K562 (cell line): Measurements from ENCODE around the gene OSM. TPM values are rescaled to one million over a fixed set of nuclear protein-coding genes. Genes with fewer than 3 reads are reported as not detected.

Experiments
- ATAC-seq: fragments of 200-7000 bp; cut with Tn5 transposase; 3 replicates; pipeline ENCODE4 v1.9.1; 2020; ENCODE audit warnings: moderate library complexity
- BruUV-seq: library from RNA; stranded (reverse); fragments of 400-500 nt; replicated peaks from 2 replicates; lab custom pipeline; 2021; lab: Mats Ljungman, UMichigan
- CTCF ChIA-PET: fragments of 300-600 bp; formaldehyde crosslinking; extraction: SDS; loops from one replicate; lab custom pipeline; 2021; ENCODE audit warnings: low intra/inter-chr PET ratio; lab: Yijun Ruan, JAX
- POLR2A ChIA-PET: fragments of 300-600, 350-650 bp; sonication (Branson Sonifier 250); formaldehyde crosslinking; extraction: SDS; loops from one replicate; lab custom pipeline; 2021; ENCODE audit warnings: antibody characterized with exemption, inconsistent platforms; lab: Yijun Ruan, JAX
- DNase-seq, 4 experiments: peaks; one replicate each; pipeline versions ENCODE4 v3.0.0 to v3.0.0-alpha.2; 2011 to 2018; ENCODE audit warnings: low spot score in 3 of 4, mixed read lengths in 3 of 4; ENCODE audit errors: extremely low read depth in 1 of 4
- FAIRE-seq: peaks from 2 replicates; lab custom pipeline; 2011; peaks lifted over from hg19 to GRCh38; lab: Jason Lieb, UNC
- H2AFZ ChIP-seq: 2 replicates; pipeline ENCODE4 v1.6.0; 2011; ENCODE audit warnings: low read depth, low read length, control low read depth, inconsistent platforms
- H3K27ac ChIP-seq: fragments of 200-600 bp; 3 replicates; pipeline ENCODE4 v1.8.0; 2011; ENCODE audit warnings: low read depth, mild to moderate bottlenecking, control low read depth, inconsistent platforms, low read length, moderate library complexity, mixed read lengths; ENCODE audit errors: extremely low read depth
- H3K27me3 ChIP-seq, 2 experiments: fragments of 300-600 bp in 1 of 2; 2 replicates in 1 of 2; 3 replicates in 1 of 2; pipeline versions ENCODE4 v1.6.0 to v1.8.0; 2011; ENCODE audit warnings: inconsistent platforms in 2 of 2, low read length in 2 of 2, mild to moderate bottlenecking in 1 of 2, mixed read lengths in 1 of 2, moderate library complexity in 1 of 2; ENCODE audit not compliant: control insufficient read depth in 2 of 2, insufficient read depth in 2 of 2
- H3K36me3 ChIP-seq: fragments of 300-600 bp; 3 replicates; pipeline ENCODE4 v1.8.0; 2011; ENCODE audit warnings: mild to moderate bottlenecking, low read length, inconsistent platforms; ENCODE audit not compliant: control insufficient read depth, insufficient read depth
- H3K4me1 ChIP-seq, 2 experiments: fragments of 200-600 bp in 1 of 2; replicated peaks in 1 of 2; 2 replicates in 1 of 2; 3 replicates in 1 of 2; pipeline versions ENCODE4 v1.5.1 to v1.8.0; 2011; ENCODE audit warnings: inconsistent platforms in 2 of 2, low read length in 2 of 2, mild to moderate bottlenecking in 1 of 2, mixed read lengths in 1 of 2, moderate library complexity in 1 of 2; ENCODE audit not compliant: control insufficient read depth in 2 of 2, insufficient read depth in 2 of 2
- H3K4me2 ChIP-seq: 2 replicates; pipeline ENCODE4 v1.6.1; 2011; ENCODE audit warnings: low read length, control low read depth, inconsistent platforms, mixed read lengths; ENCODE audit not compliant: insufficient read depth
- H3K4me3 ChIP-seq: fragments of 200-600 bp; sonication (generic), shearing (Covaris generic); 2 replicates; pipeline ENCODE4 v1.5.1; 2016; ENCODE audit warnings: control low read depth, inconsistent platforms
- H3K79me2 ChIP-seq: fragments of 200-600 bp; 3 replicates; pipeline ENCODE4 v1.8.0; 2011; ENCODE audit warnings: low read length, inconsistent platforms; ENCODE audit not compliant: control insufficient read depth, insufficient read depth
- H3K9ac ChIP-seq, 2 experiments: 2 replicates each; pipeline versions ENCODE4 v1.6.0 to v1.6.1; 2011; ENCODE audit warnings: low read depth in 2 of 2, low read length in 2 of 2, control low read depth in 1 of 2, inconsistent platforms in 1 of 2, mild to moderate bottlenecking in 1 of 2, mixed read lengths in 1 of 2; ENCODE audit not compliant: insufficient read depth in 1 of 2
- H3K9me1 ChIP-seq: one replicate; pipeline ENCODE4 v1.6.0; 2011; ENCODE audit warnings: inconsistent platforms, mild to moderate bottlenecking, low read length, moderate library complexity; ENCODE audit not compliant: control insufficient read depth, insufficient read depth
- H3K9me3 ChIP-seq: replicated peaks from 2 replicates; pipeline ENCODE4 v1.5.1; 2011; ENCODE audit warnings: low read depth, low read length, inconsistent platforms; ENCODE audit not compliant: control insufficient read depth, insufficient read depth
- H4K20me1 ChIP-seq: replicated peaks from 2 replicates; pipeline ENCODE4 v1.6.1; 2011; ENCODE audit warnings: low read length, inconsistent platforms, mixed read lengths; ENCODE audit not compliant: control insufficient read depth, insufficient read depth
- FOXK1 ChIP-seq: sonication (generic); formaldehyde crosslinking; IDR thresholded peaks from 2 replicates; pipeline ENCODE4 v1.8.0; 2022; ENCODE audit warnings: missing genetic modification reagents, mild to moderate bottlenecking, borderline replicate concordance
- IRF2 ChIP-seq: sonication (generic); formaldehyde crosslinking; IDR thresholded peaks from 2 replicates; pipeline ENCODE4 v1.8.1; 2022; ENCODE audit warnings: mild to moderate bottlenecking, missing genetic modification reagents
- MEF2D ChIP-seq: conservative IDR thresholded peaks from 2 replicates; pipeline ENCODE4 v1.6.1; 2016; ENCODE audit warnings: low read depth, missing genetic modification characterization, missing compliant biosample characterization
- NONO ChIP-seq, 2 experiments: fragments of 200-400 bp in 1 of 2; fragments of 450-650 bp in 1 of 2; formaldehyde crosslinking in 1 of 2; IDR thresholded peaks; 2 replicates each; pipeline ENCODE4 v1.6.1; 2017; ENCODE audit warnings: low read depth in 2 of 2, mild to moderate bottlenecking in 2 of 2, moderate library complexity in 2 of 2, low read length in 1 of 2
- SMARCC2 ChIP-seq: fragments of 450-650 bp; IDR thresholded peaks from 2 replicates; pipeline ENCODE4 v1.6.1; 2017; ENCODE audit warnings: antibody characterized with exemption, moderate library complexity, mild to moderate bottlenecking, low read depth
- TSC22D4 ChIP-seq: fragments of 450-650 bp; IDR thresholded peaks from 2 replicates; pipeline ENCODE4 v1.6.1; 2016; ENCODE audit warnings: missing genetic modification characterization, missing biosample characterization, control low read depth
- YBX1 ChIP-seq: fragments of 450-650 bp; IDR thresholded peaks from 2 replicates; pipeline ENCODE4 v1.7.1; 2016; ENCODE audit warnings: mild to moderate bottlenecking
- ZNF121 ChIP-seq: sonication (generic); formaldehyde crosslinking; conservative IDR thresholded peaks from 2 replicates; pipeline ENCODE4 v1.8.0; 2022; ENCODE audit warnings: missing genetic modification reagents
- ZNF146 ChIP-seq: IDR thresholded peaks from one replicate; pipeline ENCODE4 v1.6.1; 2018; ENCODE audit warnings: missing compliant biosample characterization; ENCODE audit not compliant: unreplicated experiment
- ZNF165 ChIP-seq: fragments of 250-450 bp; sonication (Bioruptor Pico); IDR thresholded peaks from 2 replicates; pipeline ENCODE4 v1.4.0; 2020; ENCODE audit warnings: borderline replicate concordance
- WGBS: fragments of 100-300 bp; shearing (Covaris generic); methylation state at CpG from one replicate; pipeline ENCODE4 v1.1.6; 2016; ENCODE audit warnings: low coverage, mixed read lengths; ENCODE audit not compliant: insufficient coverage; ENCODE audit errors: missing lambda C conversion rate; 5-methylcytosine and 5-hydroxymethylcytosine counted together
- in situ Hi-C: fragments of 300-500 bp; cut with MboI; formaldehyde crosslinking; loops from 4 replicates; pipeline ENCODE4 v1.15.0; 2018; ENCODE audit warnings: inconsistent platforms, mixed read lengths
- intact Hi-C: fragments of 100-400 bp; cut with micrococcal nuclease; formaldehyde crosslinking; loops from 2 replicates; pipeline ENCODE4 v1.14.2; 2022
- polyA plus RNA-seq, 8 experiments: library from polyadenylated mRNA; depleted of rRNA in 4 of 8; stranded (reverse) in 5 of 8; unstranded in 3 of 8; fragments of >200 nt; fragmentation: Nextera tagmentation in 2 of 8; fragmentation: Illumina TruSeq in 1 of 8; extraction: Ambion mirVana in 2 of 8; extraction: Trizol in 1 of 8; gene quantifications; 2 replicates each; pipeline versions ENCODE4 v1.2.1 to v1.2.3, GENCODE V29; 2011 to 2014; ENCODE audit warnings: inconsistent platforms in 1 of 8, missing spikeins in 1 of 8
- total RNA-seq, 7 experiments: library from RNA; depleted of rRNA in 6 of 7; stranded (reverse); fragments of >200 nt in 6 of 7; fragmentation: Illumina TruSeq in 2 of 7; extraction: Trizol in 2 of 7; gene quantifications; 2 replicates each; pipeline versions ENCODE4 v1.2.1 to v1.2.3, GENCODE V29; 2011 to 2021; ENCODE audit warnings: low replicate concordance in 1 of 7
- TF ChIP-seq, protein P1 (sequence below): fragments of 450-650 bp; formaldehyde crosslinking; IDR thresholded peaks from 2 replicates; pipeline ENCODE4 v1.4.0; 2020; ENCODE audit warnings: mild to moderate bottlenecking, moderate library complexity
- TF ChIP-seq, protein P2 (sequence below), 2 experiments: fragments of 450-650 bp; IDR thresholded peaks; 2 replicates each; pipeline ENCODE4 v1.6.1; 2016
- TF ChIP-seq, protein P3 (sequence below): IDR thresholded peaks from 3 replicates; pipeline ENCODE4 v1.6.1; 2011; ENCODE audit warnings: borderline replicate concordance, mild to moderate bottlenecking; ENCODE audit not compliant: insufficient read length, insufficient read depth

OSM gene
- total and polyA plus RNA-seq, 9 of the 15 experiments (the other 6 are each of a cell fraction or from before 2014, with no cell fraction given): 0.22 TPM; not detected in 8

DNA sequence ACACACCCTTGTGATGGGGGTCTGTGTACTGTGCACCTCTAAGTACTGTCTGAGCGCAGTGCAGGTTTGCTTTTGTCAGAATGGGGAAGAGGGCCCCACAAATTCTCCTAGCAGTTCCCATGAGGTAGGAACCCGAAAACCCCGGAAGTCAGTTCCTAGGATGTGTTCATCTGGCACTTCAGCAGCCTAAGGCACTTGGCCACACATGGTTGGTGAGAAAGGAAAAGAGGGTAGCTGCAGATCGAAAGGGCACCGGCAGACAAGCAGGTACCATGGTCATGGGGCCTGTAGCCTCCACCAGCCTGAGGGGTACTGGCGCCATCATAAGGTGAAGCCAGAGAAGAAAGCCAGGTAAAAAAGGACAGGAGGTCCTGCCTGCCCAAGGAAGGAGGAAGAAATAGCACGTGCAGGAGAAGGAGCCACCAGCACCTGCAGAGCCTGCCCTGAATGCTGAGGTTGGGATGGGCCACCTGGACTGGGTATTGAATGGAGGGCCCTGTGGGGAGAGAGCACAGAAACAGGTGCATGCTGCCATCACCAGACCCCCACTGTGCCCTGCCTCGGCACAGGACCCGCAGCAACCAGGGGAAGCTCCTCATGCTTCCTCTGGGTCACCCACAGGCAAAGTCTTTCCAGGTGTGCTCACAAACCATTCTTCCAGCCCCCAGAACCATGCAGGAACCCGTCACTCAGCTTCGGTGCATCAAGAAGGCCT is 30.8 kb upstream of the OSM start:
- H3K79me2 ChIP-seq: no peaks in the 10 kb centered on the region
- no peak overlapping the region for H3K9ac ChIP-seq
- no peak overlapping the region for H3K27ac ChIP-seq
- no TSS peak for BruUV-seq
- no peak overlapping the region for H3K4me2 ChIP-seq
- DNase-seq: no peak
- FAIRE-seq: no peak
- ChIA-PET POLR2A (no interaction called here), CTCF (no interaction called here)
- 0 out of 5 replicates have a peak, but pooled peaks cover 0 to 2% of the 10 kb centered on the region in 2 experiments for H3K4me1 ChIP-seq
- no peak for ATAC-seq
- no peak for TF ChIP-seq SMARCC2
- TF ChIP-seq ZNF121 (CRISPR knock-in tag): no peak
- TF ChIP-seq, protein P1, sequence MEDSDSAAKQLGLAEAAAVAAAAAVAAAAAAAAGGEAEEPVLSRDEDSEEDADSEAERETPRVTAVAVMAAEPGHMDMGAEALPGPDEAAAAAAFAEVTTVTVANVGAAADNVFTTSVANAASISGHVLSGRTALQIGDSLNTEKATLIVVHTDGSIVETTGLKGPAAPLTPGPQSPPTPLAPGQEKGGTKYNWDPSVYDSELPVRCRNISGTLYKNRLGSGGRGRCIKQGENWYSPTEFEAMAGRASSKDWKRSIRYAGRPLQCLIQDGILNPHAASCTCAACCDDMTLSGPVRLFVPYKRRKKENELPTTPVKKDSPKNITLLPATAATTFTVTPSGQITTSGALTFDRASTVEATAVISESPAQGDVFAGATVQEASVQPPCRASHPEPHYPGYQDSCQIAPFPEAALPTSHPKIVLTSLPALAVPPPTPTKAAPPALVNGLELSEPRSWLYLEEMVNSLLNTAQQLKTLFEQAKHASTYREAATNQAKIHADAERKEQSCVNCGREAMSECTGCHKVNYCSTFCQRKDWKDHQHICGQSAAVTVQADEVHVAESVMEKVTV: no peak
- TF ChIP-seq, protein P2, sequence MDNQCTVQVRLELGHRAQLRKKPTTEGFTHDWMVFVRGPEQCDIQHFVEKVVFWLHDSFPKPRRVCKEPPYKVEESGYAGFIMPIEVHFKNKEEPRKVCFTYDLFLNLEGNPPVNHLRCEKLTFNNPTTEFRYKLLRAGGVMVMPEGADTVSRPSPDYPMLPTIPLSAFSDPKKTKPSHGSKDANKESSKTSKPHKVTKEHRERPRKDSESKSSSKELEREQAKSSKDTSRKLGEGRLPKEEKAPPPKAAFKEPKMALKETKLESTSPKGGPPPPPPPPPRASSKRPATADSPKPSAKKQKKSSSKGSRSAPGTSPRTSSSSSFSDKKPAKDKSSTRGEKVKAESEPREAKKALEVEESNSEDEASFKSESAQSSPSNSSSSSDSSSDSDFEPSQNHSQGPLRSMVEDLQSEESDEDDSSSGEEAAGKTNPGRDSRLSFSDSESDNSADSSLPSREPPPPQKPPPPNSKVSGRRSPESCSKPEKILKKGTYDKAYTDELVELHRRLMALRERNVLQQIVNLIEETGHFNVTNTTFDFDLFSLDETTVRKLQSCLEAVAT (IDR thresholded peaks at IDR 0.05): no peak
- no peak for TF ChIP-seq YBX1
- no peak for TF ChIP-seq TSC22D4 (tag)
- TF ChIP-seq IRF2 (CRISPR knock-in tag): no peak
- no peak for TF ChIP-seq ZNF146 (CRISPR knock-in tag)
- TF ChIP-seq FOXK1 (CRISPR knock-in tag): no peak
- no peak for TF ChIP-seq MEF2D (tag)
- TF ChIP-seq, protein P3, sequence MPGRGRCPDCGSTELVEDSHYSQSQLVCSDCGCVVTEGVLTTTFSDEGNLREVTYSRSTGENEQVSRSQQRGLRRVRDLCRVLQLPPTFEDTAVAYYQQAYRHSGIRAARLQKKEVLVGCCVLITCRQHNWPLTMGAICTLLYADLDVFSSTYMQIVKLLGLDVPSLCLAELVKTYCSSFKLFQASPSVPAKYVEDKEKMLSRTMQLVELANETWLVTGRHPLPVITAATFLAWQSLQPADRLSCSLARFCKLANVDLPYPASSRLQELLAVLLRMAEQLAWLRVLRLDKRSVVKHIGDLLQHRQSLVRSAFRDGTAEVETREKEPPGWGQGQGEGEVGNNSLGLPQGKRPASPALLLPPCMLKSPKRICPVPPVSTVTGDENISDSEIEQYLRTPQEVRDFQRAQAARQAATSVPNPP: no peak
- no peak for TF ChIP-seq ZNF165 (CRISPR knock-in tag)
- no peak for TF ChIP-seq NONO (IDR thresholded peaks at IDR 0.05; ENCODE audit: low read depth in 2 of 2, low read length in 1 of 2)
- 86% methylated on average over 8 of the region's 11 CpGs for WGBS
- H2AFZ ChIP-seq: no peak overlapping the region
- H3K9me1 ChIP-seq: no peaks in the 10 kb centered on the region
- H4K20me1 ChIP-seq: no peaks in the 10 kb centered on the region
- H3K27me3 ChIP-seq: no peaks in the 10 kb centered on the region
- no peaks in the 10 kb centered on the region for H3K9me3 ChIP-seq
- intact Hi-C loops: no loop called here
- peaks cover 14% of the 10 kb centered on the region; the same call in 1 of the 3 replicates for H3K36me3 ChIP-seq
- no peak overlapping the region for H3K4me3 ChIP-seq
- in situ Hi-C loops: no loop called here
